Transverse colon (tissue), 4 donors: ENCODE results near the gene ADIPOR2. TPM values are rescaled to one million over a fixed set of nuclear protein-coding genes. Genes with fewer than 3 reads are reported as not detected.
A peak's percentile ranks its signal among the peaks of the same experiment; 100 is the strongest.

ENCODE experiments used
- DNase-seq: peaks from one replicate; pipeline ENCODE4 v3.0.0-alpha.2; 2019
- H3K27ac ChIP-seq, 4 donors: fragments of 200-600 bp; sonication (generic); 2 replicates each; pipeline ENCODE4 v1.5.1; 2016 to 2018; ENCODE audit warnings: inconsistent platforms in 4 of 4
- H3K27me3 ChIP-seq: fragments of 200-600 bp; sonication (generic); 2 replicates; pipeline ENCODE4 v1.5.1; 2017; ENCODE audit warnings: inconsistent platforms
- H3K36me3 ChIP-seq, 4 donors: fragments of 200-600 bp; sonication (generic); 2 replicates each; pipeline ENCODE4 v1.5.1; 2017 to 2019; ENCODE audit warnings: inconsistent platforms in 4 of 4
- H3K4me1 ChIP-seq, 4 donors: fragments of 200-600 bp; sonication (generic); 2 replicates each; pipeline ENCODE4 v1.5.1; 2017 to 2020; ENCODE audit warnings: inconsistent platforms in 4 of 4
- H3K4me3 ChIP-seq, 4 donors: fragments of 200-600 bp; sonication (generic); 1 replicate in 1 of 4; 2 replicates in 3 of 4; pipeline versions ENCODE4 v1.5.1 to v1.6.1; 2017 to 2019; ENCODE audit warnings: inconsistent platforms in 4 of 4
- H3K9me3 ChIP-seq, 2 donors: fragments of 200-600 bp; sonication (generic); 2 replicates each; pipeline ENCODE4 v1.5.1; 2017 to 2019; ENCODE audit warnings: inconsistent platforms in 2 of 2
- CTCF ChIP-seq, 5 experiments: fragments of 200-600 bp in 3 of 5; fragments of 450-650 bp in 2 of 5; sonication (generic) in 3 of 5; IDR thresholded peaks; 1 replicate in 2 of 5; 2 replicates in 3 of 5; pipeline ENCODE4 v1.5.1; 2016 to 2017; ENCODE audit warnings: antibody characterized with exemption in 5 of 5, inconsistent platforms in 3 of 5, mild to moderate bottlenecking in 2 of 5, moderate library complexity in 1 of 5
- EP300 ChIP-seq: sonication (generic); formaldehyde crosslinking; IDR thresholded peaks from one replicate; pipeline ENCODE4 v1.6.1; 2017; ENCODE audit warnings: antibody characterized with exemption, low read depth
- POLR2A ChIP-seq: fragments of 450-650 bp; IDR thresholded peaks from one replicate; pipeline ENCODE4 v1.6.1; 2016; ENCODE audit warnings: antibody characterized with exemption, mild to moderate bottlenecking, moderate library complexity
- POLR2AphosphoS5 ChIP-seq, 3 donors: sonication (generic); formaldehyde crosslinking; IDR thresholded peaks; one replicate each; pipeline ENCODE4 v1.6.1; 2016; ENCODE audit warnings: antibody characterized with exemption in 3 of 3
- WGBS, 2 donors: methylation state at CpG; one replicate each; pipeline ENCODE4 v1.1.5; 2018; ENCODE audit warnings: low coverage in 1 of 2; 5-methylcytosine and 5-hydroxymethylcytosine counted together
- in situ Hi-C, 4 donors: fragments of 200-750 bp; cut with MboI; loops; one replicate each; pipeline versions ENCODE4 v1.15.0 to v1.15.1; 2017; ENCODE audit warnings: low sequenced_read_pairs in 3 of 4, low pct_ligation_motif_present in 1 of 4, low pct_unique_long_range_greater_than_20kb in 1 of 4
- intact Hi-C: fragments of 100-400 bp; cut with DNase I; formaldehyde crosslinking; loops from one replicate; pipeline ENCODE4 v1.15.1; 2023; ENCODE audit warnings: low total_unique reads
- total RNA-seq, 4 donors: library from RNA; depleted of rRNA; stranded (reverse); fragments of >200 nt; gene quantifications; one replicate each; pipeline ENCODE4 v1.1.0, GENCODE V29; 2016

Gene ADIPOR2
- total RNA-seq, 4 donors from 2014 or later: 27.9 to 74.2 (median 52.1) TPM

DNA sequence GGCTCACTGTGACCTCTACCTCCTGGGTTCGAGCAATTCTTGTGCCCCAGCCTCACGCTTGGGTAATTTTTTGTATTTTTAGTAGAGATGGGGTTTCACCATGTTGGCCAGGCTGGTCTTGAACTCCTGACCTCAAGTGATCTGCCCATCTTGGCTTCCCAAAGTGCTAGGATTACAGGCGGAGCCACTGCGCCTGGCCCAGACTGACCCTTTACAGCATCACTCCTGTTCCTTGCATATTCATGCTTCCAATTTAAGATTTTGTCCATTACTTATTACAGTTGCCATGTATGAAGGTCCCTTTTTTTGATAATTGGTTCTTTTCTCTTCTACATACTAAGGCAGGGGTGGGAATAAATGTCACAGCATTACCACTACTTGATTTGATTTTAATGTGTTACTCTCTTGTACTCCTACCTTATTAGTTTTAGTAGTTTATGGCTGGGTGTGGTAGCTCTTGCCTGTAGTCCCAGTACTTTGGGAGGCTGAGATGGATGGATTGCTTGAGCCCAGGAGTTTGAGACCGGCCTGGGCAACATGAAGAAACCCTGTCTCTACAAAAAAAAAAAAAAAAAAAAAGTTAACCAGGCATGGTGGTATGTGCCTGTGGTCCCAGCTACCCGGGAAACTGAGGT, 46.9 kb downstream of the ADIPOR2 start:
- H3K36me3 ChIP-seq: no peaks in the 10 kb centered on the region
- TF ChIP-seq POLR2A: no peak
- TF ChIP-seq POLR2AphosphoS5 (IDR thresholded peaks at IDR 0.05): no peak
- TF ChIP-seq CTCF (IDR thresholded peaks at IDR 0.05): no peak
- TF ChIP-seq EP300: no peak
- no peak overlapping the region for H3K4me3 ChIP-seq
- no peak for DNase-seq
- H3K4me1 ChIP-seq: peaks cover 0 to 56% (median 29%) of the 10 kb centered on the region in 4 donors
- WGBS, 2 donors: 78 to 86% methylated on average over 4 to 6 of the region's 6 CpGs
- H3K27ac ChIP-seq: no peak overlapping the region
- no peaks in the 10 kb centered on the region for H3K9me3 ChIP-seq
- intact Hi-C loops (no loop called here), in situ Hi-C loops (no loop called here)
- H3K27me3 ChIP-seq: no peaks in the 10 kb centered on the region

GRCh38 chr12:1738446-1738845, 47.6 kb downstream of the ADIPOR2 start:
- Histone ChIP-seq H3K27ac (no peak overlapping the region), H3K4me3 (no peak overlapping the region), H3K36me3 (no peaks in the 10 kb centered on the region), H3K4me1 (peaks cover 0 to 49% (median 28%) of the 10 kb centered on the region in 4 donors), H3K27me3 (no peaks in the 10 kb centered on the region), H3K9me3 (no peaks in the 10 kb centered on the region)
- DNase-seq: no peak
- no peak for TF ChIP-seq POLR2A
- in situ Hi-C loops (no loop called here), intact Hi-C loops (no loop called here)

DNA sequence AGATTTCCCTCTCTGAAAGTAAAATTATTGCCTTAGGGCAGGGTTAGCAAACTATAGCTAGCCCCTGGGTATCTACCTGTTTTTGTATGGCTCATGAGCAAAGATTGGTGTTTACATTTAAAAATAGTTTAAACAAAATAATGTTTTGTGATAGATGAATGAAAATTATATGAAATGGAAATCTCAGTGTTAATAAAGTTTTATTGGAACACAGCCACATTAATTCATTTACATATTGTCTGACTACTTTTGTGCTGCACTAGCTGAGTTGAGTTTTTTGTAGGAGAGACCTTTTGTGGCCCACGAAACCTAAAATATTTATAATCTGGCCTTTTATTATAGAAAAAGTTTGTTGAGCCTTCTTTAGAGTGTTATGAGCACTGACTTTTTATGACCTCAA, 48.5 kb downstream of the ADIPOR2 start:
- H3K9me3 ChIP-seq: no peaks in the 10 kb centered on the region
- no peak overlapping the region for H3K27ac ChIP-seq
- TF ChIP-seq POLR2AphosphoS5 (IDR thresholded peaks at IDR 0.05): no peak
- no peak overlapping the region for H3K4me3 ChIP-seq
- no peak for DNase-seq
- in situ Hi-C loops (no loop called here), intact Hi-C loops (no loop called here)
- no peaks in the 10 kb centered on the region for H3K36me3 ChIP-seq
- H3K4me1 ChIP-seq: peaks cover 0 to 49% (median 28%) of the 10 kb centered on the region in 4 donors
- H3K27me3 ChIP-seq: no peaks in the 10 kb centered on the region
- WGBS, 2 donors: 71 to 87% methylated on average over 1 of the region's 1 CpG

DNA sequence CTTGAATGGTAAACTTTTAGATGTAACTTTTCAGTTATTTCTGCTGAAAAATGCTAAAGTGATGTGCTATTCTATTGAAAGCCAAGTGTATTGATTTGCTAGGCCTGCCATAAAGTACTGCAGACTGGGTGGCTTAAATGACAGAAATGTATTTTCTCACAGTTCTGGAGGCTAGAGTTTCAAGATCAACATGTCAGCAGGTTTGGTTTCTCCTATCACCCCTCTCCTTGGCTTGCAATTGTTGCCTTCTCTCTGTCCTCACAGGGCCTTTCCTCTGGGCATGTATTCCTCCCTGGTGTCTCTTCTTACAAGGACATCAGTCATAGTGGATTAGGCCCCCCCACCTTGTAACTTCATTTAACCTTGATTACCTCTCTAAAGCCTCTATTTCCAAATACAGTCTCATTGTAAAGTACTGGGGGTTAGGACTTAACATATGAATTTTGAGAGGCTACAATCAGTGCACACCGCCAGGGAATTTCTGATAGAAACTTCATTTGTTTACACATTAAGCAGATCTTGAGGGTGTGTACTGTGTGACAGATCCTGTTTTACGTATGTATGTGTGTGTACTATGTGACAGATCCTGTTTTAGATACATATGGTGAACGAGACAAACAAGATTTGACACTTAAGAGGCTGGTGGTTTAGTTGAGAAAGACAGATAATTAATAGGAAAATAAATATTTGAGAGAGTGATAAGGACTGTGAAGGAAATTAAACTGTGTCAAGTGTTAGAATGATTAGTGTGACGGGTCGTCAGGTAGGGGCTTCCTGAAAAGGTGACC, 49.5 kb downstream of the ADIPOR2 start:
- in situ Hi-C loops: no loop called here
- no peaks in the 10 kb centered on the region for H3K27me3 ChIP-seq
- H3K4me3 ChIP-seq: no peak overlapping the region
- peaks cover 0 to 49% (median 28%) of the 10 kb centered on the region in 4 donors for H3K4me1 ChIP-seq
- H3K9me3 ChIP-seq: no peaks in the 10 kb centered on the region
- no peak for DNase-seq
- intact Hi-C loops: no loop called here
- peak overlapping the region in 2 of 4 donors; percentile 19 to 34 for H3K27ac ChIP-seq
- no peak for TF ChIP-seq POLR2AphosphoS5 (IDR thresholded peaks at IDR 0.05)
- no peak for TF ChIP-seq EP300
- TF ChIP-seq POLR2A: no peak
- no peak for TF ChIP-seq CTCF (IDR thresholded peaks at IDR 0.05)
- WGBS, 2 donors: 48 to 56% methylated on average over 3 to 5 of the region's 5 CpGs
- H3K36me3 ChIP-seq: no peaks in the 10 kb centered on the region

DNA sequence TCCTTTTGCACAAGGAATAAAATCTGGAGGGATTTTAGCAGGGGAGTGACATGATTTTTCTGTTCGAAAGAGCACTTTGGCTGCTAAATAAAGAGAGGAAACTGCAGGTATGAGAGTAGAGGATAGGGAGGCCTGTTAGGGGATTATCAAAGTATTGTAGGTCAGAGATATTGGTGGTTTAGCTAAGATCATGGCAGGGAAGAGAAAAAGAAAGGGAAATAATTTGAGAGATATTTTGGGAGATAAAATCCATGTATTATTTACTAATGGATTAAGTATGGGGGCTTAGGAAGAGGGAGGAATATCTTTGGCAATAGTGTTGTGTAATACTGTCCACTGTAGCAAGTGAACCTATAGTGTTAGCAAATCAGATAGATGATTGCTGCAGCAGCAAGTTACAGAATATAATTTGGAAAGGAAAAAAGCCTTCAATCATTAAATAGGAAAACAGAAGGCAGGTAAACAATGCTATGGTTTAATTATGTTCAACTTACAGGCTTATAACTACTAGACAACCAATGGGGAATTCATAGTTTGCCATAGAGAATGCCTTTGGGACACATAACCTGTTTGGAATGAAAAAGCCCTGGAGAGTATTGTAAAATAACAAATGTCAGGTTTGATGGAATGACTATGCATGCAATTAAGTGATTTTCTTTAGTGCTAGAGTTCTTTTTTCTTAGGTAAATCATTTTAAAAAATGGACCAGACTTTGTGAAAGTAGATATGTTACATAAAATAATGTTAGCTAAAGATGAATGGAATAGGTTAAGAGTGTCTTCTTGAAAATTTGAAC, 50.5 kb downstream of the ADIPOR2 start:
- Histone ChIP-seq H3K36me3 (no peaks in the 10 kb centered on the region), H3K4me1 (peaks cover 0 to 49% (median 28%) of the 10 kb centered on the region in 4 donors), H3K27ac (peak overlapping the region in 2 of 4 donors; percentile 19 to 34), H3K4me3 (no peak overlapping the region), H3K27me3 (no peaks in the 10 kb centered on the region), H3K9me3 (no peaks in the 10 kb centered on the region)
- TF ChIP-seq POLR2A (no peak), POLR2AphosphoS5 (IDR thresholded peaks at IDR 0.05) (no peak), CTCF (IDR thresholded peaks at IDR 0.05) (no peak), EP300 (no peak)
- no peak for DNase-seq
- in situ Hi-C loops: no loop called here
- intact Hi-C loops: no loop called here
- 0% methylated on average over 1 of the region's 1 CpG for WGBS, 2 donors
